ENCODE results near the gene ARL3.
"Not testable (repeated sequence)": the region's sequence is repeated elsewhere in the genome, so short reads cannot be mapped to it uniquely, and the experiment has no call there.

The ARL3 gene

DNA sequence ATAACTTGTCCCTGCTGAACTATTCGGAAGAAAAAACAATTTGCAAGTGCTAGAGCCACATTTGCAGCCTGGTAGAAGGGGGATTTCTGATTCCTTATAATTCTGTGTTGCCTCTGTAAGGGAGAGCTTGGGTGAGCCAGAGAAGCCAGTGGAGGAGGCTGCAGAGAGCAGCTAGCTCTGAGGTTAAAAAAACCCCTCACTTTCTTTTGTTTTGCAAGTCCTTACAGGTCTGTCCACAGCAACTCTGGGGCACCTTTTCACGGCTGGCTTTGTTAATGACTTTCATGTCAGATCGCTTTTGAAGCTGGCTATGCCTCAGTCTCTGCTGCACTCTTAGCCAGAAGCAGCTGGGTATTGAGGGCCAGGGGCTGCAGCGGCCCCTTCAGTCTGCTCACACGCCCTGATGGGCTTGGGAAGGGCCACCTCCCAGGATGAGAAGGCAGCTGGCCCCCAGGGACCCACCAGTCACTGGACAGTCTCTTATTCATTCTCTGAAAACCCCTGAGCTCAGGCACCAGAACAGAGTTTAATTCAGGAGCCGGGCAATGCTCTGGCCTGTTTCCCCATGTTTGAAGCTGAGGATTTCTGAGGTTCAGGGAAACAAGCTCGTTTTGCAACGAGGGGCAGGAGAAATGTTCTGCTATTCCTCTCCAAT lies 39.1 kb downstream of the ARL3 start:
- in situ Hi-C loops (cut with MboI; ENCODE audit: low sequenced_read_pairs): no loop called here

- in situ Hi-C loops (cut with MboI; ENCODE audit: low sequenced_read_pairs): no loop called here
Measured at GRCh38 chr10:102674566-102674965, 39.6 kb downstream of the ARL3 start.

GRCh38 chr10:102673819-102674511 lies 40.2 kb downstream of the ARL3 start:
- in situ Hi-C loops (cut with MboI; ENCODE audit: low sequenced_read_pairs): no loop called here

- in situ Hi-C loops (cut with MboI; ENCODE audit: low sequenced_read_pairs): no loop called here
Measured at GRCh38 chr10:102673236-102673818, 40.9 kb downstream of the ARL3 start.

DNA sequence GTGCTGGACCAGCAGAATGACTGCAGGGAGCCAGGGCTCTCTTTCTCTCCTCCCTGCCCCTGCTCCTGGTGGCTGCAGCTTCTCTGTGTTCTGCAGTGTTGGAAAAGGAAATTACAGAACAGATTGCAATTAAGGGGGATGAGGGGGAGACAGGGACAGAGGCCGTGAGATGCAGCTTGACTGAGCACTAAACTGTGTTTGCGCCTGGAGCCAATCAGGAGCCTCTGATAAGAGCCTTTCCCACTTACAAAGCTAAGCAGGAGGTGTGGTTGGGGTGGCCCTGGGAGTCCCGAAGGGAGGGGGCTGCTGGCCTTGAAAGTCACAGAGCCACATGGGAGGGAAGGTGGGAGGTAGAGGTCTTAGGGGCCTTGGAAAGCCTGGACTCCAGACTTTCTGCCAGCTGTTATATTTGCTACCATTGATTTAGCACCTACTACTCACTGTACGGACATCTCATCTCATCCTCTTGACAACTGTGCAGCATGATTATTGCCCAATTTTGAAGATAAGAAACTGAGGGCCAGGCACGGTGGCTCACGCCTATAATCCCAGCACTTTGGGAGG lies 43.2 kb downstream of the ARL3 start:
- in situ Hi-C loops (cut with MboI; ENCODE audit: low sequenced_read_pairs): no loop called here

- in situ Hi-C loops (cut with MboI; ENCODE audit: low sequenced_read_pairs): no loop called here
Measured at GRCh38 chr10:102670065-102670670, 44.0 kb downstream of the ARL3 start.

- in situ Hi-C loops (cut with MboI; ENCODE audit: low sequenced_read_pairs): no loop called here
Measured at GRCh38 chr10:102669206-102670064, 44.8 kb downstream of the ARL3 start.

GRCh38 chr10:102668326-102669107 lies 45.7 kb downstream of the ARL3 start:
- in situ Hi-C loops (cut with MboI; ENCODE audit: low sequenced_read_pairs): no loop called here

- in situ Hi-C loops (cut with MboI; ENCODE audit: low sequenced_read_pairs): not testable (repeated sequence)
Measured at GRCh38 chr10:102667411-102667810, 46.8 kb downstream of the ARL3 start.

DNA sequence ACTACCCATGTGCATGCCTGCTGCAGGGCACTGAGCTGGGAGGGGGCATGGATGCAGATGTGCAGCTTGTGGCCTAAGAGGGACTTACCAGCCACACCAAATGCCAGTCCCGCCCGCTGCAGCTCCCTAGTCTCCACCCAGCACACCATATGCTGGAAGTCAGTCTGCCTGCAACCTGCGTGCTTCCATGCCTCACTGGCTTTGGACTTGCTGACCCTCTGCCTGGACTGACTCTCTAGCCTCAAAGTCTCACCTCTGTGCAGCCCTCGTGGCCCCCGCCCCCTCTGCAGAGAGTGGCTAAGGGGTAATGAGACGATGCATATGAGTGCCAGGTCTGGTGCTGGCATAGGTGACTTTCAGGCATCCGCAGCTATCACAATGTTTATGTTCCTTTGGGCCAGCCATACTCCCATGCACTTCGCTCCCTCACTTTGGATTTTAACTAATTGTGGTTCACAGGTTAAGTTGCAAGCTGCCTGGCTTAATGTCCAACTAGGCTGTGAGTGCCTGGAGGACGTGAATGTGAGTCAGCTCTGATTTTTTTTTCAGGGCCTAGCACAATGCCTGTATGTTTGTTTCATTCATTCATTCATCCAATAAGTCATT lies 48.2 kb downstream of the ARL3 start:
- in situ Hi-C loops (cut with MboI; ENCODE audit: low sequenced_read_pairs): no loop called here

- in situ Hi-C loops (cut with MboI; ENCODE audit: low sequenced_read_pairs): no loop called here
Measured at GRCh38 chr10:102661658-102662028, 52.6 kb downstream of the ARL3 start.

- in situ Hi-C loops (cut with MboI; ENCODE audit: low sequenced_read_pairs): no loop called here
Measured at GRCh38 chr10:102660888-102661657, 53.1 kb downstream of the ARL3 start.

DNA sequence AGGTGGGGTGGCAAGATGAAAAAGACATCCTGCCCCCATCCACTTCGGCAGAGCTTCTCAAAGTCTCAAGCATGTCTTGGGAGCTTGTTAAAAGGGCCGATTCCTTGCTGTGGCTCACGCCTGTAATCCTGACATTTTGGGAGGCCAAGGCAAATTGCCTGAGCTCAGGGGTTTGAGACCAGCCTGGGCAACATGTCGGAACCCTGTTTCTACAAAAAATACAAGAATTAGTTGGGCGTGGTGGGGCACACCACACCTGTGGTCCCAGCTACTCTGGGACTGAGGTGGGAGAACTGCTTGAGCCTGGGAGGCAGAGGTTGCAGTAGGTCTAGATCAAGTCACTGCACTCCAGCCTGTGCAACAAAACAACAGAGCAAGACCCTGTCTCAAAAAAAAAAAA lies 55.4 kb downstream of the ARL3 start:
- in situ Hi-C loops (cut with MboI; ENCODE audit: low sequenced_read_pairs): no loop called here

- in situ Hi-C loops (cut with MboI; ENCODE audit: low sequenced_read_pairs): no loop called here
Measured at GRCh38 chr10:102657984-102658724, 56.0 kb downstream of the ARL3 start.

DNA sequence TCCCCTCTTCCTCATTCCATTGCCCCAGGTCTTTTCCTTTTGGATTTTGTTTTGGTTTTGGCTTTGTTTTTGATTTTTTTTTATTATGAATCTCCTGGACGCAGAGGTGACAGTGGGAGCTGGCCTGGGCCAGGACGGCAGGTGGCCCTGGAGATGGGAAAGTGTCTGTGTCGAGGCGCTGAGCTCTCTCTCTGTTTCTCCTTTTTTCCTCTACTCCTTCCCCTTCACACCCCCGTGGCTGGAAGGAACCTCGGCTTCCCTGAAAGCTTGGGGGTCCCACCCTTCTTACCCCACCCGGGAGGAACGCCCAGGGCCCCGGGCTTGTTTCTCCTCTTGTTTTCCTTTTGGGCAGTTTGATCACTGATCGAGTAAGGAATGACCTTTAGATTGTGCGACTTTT lies 56.7 kb downstream of the ARL3 start:
- in situ Hi-C loops (cut with MboI; ENCODE audit: low sequenced_read_pairs): no loop called here

DNA sequence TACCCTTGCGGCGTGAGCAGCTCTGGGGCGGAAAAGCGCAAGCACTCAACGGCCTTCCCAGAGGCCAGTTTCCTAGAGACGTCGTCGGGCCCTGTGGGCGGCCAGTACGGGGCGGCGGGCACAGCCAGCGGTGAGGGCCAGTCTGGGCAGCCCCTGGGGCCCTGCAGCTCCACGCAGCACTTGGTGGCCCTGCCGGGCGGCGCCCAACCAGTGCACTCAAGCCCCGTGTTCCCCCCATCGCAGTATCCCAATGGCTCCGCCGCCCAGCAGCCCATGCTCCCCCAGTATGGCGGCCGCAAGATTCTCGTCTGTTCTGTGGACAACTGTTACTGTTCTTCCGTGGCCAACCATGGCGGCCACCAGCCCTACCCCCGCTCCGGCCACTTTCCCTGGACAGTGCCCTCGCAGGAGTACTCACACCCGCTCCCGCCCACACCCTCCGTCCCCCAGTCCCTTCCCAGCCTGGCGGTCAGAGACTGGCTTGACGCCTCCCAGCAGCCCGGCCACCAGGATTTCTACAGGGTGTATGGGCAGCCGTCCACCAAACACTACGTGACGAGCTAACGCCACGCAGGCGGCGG lies 57.3 kb downstream of the ARL3 start:
- in situ Hi-C loops (cut with MboI; ENCODE audit: low sequenced_read_pairs): no loop called here

DNA sequence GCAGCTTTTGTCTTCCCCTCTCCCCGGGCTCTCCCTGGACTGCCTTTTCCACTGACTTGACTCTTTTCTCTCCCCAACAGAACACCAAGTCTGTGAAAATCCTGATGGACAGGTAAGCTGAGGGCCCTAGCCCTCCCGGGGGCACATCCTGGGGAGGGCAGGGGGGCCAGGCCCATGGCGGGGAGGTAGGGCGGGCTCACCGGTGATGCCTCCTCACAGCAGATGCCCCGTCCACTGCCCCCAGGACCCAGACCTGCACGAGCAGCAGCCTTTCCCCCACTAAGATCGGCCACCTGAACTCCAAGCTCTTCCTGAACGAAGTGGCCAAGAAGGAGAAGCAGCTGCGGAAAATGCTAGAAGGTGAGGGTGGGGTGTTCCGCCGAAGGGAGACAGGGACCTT lies 58.2 kb downstream of the ARL3 start:
- in situ Hi-C loops (cut with MboI; ENCODE audit: low sequenced_read_pairs): no loop called here

GRCh38 chr10:102654969-102655368 lies 59.2 kb downstream of the ARL3 start:
- in situ Hi-C loops (cut with MboI; ENCODE audit: low sequenced_read_pairs): no loop called here
